GM18907 (cell line): ENCODE data around the gene SCD5.
A peak's percentile ranks its signal among the peaks of the same experiment; 100 is the strongest.

Experiments
- ATAC-seq: cut with Tn5 transposase; IDR thresholded peaks from one replicate; pipeline ENCODE4 v1.9.1; 2021; ENCODE audit warnings: mild to moderate bottlenecking, moderate library complexity; ENCODE audit not compliant: unreplicated experiment

The SCD5 gene

DNA sequence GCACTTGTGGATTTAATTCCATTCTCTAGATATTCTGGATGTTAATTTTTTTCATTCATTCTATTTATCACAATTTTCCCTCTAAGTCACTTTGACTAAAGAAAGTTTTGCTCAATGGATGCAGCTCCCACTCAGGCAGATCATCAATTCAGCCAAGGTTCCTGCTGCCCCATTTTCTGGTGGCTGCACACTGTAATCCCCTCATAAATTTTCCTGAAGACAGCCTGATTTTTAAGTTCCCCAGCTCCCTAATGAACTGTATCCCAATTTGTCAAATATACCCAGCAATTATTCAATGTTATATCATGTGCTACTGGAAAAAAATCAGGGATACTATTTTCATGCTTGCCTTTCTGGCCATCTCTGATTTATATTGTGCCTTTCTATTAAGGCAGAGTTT, 61.2 kb downstream of the SCD5 start:
- no peak for ATAC-seq

DNA sequence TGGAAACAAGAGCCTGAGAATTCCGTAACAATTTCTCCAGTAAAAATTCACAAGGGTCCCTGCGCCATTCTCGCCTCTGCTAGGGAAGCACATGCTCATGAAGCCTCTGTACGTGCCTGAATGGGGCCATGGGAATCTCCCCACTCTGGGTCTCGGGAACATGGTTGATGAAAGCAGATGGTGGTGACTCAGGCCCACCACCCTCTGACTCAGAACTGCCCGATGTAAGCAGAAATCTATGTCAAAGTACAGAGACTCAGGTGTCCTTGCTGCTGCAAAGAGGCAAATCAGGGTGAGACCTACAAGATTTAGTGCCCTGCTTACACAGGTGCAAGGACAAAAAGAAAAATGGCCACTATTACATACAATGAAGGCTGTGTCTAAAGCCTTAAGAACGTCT, 65.0 kb downstream of the SCD5 start:
- ATAC-seq = no peak

DNA sequence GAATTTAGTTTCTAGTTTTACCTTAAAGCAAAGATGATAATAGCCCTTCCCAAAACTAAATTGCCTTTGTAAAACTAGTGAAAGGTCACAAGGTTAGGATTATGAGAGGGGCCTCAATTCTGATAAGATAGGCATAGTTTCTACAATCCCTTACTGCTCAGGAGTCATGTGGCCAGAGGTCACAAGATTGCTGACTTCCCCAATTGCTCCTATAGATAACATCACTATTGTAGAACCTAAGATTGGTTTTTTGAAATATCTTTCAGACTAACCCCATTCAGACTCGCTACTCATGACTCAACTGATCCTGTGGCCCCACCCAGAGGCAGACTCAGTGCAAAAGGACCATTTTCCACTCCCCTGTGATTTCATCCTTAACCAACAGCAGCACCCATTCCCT, 70.3 kb downstream of the SCD5 start:
- no peak for ATAC-seq

DNA sequence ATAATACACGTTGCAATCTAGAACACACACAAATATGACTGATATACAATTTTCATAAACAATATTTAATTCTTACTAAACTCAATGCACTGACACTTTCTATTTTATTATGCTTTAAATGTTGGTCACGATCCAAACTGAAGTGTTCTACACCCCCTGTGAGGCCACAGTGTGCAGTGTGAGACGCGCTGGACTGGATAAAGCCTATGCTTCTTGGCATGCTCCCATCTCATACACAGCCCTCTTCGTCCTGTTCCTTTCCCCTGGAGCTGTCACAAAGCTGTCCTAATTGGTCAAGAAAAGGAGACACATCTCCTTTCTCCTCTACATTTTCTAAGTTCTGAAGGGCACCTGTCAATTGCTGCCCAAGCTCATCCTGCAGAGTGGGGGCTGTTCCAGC, 72.0 kb downstream of the SCD5 start:
- no peak for ATAC-seq

DNA sequence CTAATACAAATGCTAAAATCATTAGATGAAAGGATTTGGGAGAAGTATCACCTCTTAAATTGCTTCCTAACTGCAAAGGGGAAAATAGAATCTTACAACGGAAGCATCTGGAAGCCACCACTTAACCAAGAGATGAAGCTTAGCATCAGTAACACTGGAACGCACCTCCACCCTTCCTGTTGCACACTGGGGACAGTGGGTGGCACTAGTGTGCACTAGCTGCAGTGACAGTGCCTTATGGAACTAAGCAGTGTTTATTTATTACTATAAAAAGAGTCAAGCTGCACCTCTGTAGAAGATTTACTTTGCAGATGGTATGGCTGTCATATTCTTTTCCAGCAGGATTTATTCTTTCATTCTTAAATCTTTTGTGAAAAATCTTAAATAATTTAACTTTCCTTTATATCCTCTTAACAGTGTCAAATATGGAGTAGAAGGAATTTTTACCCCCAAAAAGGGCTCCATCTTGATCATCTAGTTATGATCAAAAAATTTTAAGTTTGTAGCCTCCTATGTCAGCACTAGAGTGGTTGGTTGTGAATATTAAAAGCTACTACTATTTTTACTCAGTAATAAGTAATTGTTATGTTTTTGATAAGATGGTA, 76.7 kb downstream of the SCD5 start:
- ATAC-seq = peak; percentile 75

DNA sequence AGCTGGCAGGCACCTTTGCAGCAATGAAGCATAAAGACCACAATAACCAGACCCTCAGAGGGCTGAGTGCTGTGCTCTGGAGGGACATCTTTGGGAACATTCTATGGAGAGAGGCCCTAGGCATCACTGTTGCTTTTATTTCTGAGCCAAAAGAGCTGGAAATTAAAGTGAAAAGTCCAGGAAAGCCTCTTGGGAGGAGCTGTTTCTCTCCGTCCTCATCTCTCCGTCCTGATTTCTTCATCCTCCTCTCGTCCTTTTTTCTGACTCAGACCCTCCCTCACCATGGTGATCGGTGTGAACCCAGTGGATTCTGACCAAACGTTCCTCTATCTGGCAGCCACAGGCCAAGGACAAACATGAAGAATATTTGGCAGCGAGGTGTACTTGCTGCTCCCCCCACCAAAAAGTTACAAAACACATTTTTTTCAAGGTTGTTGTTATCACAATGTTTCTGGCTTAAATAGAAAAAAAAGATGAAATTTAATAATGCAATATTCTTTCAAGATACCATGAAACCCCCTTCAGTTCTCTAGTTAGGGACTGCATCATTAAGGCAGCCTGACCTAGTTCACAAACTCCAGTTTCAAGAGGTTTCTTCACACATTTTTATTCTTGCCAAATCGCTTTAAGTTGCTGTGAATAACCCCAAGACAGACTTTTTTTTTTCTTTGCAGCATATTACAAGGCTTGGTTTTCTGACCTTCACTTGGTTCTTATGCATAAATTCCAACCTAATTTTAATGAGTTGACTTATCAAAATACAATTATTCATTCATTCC, 80.2 kb downstream of the SCD5 start:
- no peak for ATAC-seq

DNA sequence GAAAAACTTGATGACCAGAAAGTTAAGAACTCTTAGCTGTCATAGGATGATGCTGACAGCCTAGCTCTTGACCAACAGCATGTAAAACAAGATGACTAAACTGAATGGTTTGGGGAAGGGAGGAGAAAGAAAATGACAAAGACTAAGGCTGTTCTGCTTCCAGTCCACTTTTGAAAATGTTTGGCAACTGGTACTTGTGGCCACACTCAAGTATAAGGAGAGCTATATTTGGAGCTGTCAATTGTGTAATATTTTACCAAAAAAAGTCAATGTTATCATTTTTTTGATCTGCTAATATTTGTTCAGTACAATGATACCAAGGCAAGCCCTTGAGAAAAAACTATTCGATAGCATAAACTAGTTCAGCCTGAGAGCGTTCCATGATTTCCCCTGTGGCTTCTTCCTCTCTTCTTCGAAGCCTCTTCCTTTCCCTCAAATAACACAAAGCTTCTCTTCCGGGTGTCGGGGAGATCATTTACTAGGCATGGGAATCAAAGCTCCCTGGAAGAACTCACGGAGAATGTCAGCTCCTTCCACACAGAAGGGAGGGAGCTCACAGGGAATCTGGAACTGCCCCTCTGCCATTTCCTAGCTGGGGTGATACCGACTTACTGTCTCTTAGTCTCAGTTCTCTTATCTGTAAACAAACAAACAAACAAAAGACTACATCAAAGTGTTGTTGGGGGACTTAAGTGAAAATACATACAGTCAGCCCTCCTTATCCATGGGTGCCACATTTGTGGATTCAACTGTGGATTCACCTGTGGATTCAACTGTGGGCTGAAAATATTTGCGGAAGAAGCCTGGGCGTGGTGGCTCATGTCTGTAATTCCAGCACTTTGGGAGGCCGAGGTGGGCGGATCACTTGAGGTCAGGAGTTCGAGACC, 82.6 kb downstream of the SCD5 start:
- ATAC-seq = no peak

DNA sequence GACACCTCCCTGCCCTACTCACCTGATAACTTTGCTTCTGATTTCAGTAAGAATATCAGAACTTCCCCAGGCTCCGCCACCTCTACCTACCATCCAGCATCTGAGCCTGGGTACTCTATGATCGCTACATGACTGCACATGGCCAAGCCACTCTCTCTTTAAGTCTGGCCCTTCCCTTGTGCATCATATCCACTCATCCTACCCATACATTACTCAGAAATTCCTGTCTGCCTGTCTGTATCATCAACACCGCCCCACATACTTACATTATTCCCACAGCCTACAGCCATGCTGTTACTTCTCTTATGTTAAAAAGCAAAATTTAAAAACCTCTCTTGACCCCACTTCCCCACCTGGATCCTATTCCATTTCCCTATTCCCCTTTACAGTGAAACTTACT, 84.7 kb downstream of the SCD5 start:
- no peak for ATAC-seq

DNA sequence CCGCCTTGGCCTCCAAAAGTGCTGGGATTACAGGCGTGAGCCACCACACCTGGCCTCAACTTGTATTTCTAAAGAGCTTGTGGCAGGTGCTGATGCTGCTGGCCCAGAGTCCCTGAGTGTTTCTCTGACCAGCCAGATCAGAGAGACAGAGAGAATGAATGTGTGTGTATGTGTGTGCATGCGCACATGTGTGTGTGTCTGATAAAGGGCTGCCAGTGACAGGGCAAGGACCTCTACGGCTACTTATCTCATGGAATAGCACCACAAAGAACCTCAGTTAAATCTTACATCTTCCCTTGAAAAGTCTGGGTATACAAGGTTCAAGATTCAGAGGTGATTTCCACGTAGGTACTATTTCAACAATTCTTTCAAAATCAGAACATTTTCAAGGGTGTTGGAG, 86.0 kb downstream of the SCD5 start:
- no peak for ATAC-seq

DNA sequence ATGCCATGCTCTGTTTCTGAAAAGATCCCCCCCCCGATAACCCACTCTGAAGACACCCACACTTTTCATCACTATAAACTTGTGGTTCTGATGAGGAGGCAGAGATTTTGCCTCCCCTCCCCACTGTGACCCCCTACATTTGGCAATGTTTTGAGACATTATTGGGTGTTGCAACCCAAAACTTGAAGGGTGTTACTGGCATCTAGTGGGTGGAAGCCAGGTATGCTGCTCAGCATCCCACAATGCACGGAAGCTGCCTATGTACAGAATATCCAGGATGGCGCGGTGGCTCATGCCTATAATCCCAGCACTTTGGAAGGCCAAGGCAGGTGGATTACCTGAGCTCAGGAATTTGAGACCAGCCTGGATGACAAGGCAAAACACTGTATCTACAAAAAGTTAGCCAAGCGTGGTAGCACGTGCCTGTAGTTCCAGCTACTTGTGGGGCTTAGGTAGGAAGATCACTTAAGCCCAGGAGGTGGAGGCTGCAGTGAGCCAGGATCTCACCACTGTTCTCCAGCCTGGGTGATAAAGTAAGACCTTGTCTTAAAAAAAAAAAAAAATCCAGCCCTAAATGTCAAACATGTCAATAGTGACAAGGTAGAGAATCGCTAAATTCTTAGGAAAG, 87.3 kb downstream of the SCD5 start:
- no peak for ATAC-seq

DNA sequence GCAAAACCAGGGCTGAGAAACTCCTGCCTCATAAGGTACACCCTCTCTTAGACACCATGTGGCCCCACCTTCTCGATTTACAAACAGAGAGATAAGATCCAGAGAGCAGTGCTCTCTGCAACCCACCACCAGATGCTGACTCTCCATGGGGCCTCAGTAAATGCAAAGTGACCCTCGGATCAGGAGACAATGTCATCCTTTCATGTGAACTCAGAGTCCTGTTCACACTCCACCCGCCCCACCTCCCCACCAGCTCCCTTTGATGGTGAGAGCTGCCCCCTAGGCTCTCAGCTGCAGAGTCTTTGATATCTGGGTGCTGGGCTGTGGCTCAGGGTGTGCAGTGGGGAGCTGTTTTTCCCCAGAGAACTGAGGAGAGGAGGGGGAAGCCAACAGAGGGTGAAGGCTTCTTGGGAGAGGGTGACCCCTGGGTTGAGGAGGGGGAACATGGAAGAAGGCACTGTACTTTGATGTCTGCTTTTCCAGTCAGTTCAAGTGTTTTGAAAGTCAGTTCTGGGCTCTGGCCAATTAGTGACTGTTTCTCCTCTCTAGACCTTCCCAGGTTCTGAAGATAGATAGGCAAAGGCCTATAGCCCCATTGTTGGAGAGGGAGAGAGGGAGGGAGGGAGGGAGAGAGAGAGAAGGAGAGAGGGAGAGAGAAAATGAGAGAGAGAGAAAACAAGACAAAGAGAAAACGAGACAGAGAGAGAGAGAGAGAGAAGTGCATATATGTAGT, 88.2 kb downstream of the SCD5 start:
- no peak for ATAC-seq

DNA sequence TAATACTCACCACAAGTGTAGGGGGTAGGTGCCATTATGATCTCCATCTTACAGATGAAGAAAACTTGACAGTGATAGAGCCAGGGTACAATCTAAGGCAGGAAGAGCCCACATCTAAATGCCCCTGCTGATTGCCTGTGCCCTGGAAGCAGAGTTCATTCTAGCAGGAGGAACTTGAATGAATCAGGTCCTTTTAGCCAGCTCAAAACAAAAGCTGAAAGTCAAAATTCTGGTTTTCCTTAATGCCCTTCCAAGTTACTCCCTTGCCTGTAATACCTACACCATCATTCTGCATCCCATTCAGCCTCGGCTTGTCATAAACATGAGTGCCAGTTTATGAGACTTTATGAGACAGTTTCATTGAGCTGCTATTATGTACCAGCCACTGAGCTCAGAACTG, 89.6 kb downstream of the SCD5 start:
- ATAC-seq = no peak

DNA sequence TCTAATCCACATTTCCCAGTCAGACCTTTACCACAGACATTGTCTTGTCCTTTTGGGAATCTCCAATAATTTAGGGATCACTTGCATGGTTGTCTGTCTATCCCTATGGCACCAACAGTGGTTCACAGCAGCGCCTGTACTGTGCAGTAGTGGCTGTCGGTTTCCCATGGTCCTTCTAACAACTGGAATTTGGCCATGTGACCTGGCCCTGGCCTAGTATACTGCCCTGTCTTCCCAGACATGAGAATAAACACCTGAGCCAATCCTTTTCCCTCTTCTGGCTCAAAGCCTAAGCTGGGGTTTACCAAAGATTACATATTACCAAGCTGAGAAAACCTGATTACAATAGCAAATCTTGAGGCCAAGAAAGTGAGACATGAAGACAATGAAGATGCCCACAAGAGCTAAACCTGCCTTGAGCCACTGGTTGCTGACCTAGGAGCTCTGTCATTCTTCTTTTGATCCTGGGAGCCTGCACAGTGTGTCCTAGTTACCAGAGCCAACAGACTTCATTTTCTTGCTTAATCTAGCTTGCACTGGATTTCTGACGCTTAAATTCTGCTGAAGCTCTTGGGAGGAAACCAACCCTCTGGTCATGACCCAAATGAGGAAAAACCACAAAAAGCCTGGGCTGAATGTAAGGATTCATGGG, 92.1 kb downstream of the SCD5 start:
- no peak for ATAC-seq

DNA sequence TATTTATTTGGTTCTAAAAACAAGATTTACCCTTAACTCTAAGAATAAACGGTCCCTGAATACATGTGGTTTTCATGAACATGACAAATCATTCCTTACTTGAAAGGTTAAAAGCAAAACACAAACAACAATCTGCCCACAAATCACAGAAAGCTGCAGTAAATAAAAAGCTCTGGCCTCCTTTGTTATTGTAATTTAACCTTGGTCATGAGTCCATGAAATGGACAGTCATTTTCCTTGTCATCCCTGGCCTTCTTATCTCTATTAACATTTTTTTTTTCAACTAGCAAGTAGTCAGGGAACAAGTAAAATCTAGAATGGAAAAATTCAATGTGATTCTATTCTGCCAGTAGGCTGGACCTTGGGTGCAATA, 92.7 kb downstream of the SCD5 start:
- ATAC-seq = no peak

DNA sequence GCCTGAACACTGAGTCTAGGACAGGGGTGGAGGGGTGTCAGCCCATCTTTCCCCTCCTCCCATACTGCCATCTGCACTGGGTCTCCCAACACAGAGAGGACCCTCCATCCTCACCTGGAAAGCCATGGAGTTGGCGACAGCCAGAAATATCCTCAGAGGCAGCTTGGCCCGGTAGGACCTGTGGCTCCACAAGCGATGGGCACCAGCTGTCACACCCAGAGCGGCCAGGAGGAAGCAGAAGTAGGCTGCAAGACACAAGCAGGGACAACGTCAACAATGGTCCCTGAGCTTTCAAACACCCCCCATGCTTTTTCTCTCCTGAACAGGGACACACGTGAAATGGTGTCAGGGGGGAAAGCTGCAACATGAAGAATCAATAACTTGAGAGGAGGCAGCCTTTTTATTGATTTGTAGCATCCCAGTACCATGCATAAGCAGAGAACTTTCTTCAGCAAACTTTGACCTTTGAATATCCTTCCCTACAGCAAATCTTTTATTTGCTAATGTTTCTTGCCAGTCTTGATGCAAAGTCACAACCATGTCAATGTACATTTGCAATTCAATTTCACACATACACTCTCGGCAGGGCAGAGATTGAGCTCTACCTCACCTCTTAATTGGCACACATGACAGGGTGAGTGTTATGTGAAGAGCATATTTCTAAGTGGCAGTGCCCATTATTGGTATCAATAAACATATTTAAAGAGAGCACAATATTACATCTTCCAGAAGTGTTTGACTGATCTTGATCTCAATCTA, 93.2 kb downstream of the SCD5 start:
- no peak for ATAC-seq

DNA sequence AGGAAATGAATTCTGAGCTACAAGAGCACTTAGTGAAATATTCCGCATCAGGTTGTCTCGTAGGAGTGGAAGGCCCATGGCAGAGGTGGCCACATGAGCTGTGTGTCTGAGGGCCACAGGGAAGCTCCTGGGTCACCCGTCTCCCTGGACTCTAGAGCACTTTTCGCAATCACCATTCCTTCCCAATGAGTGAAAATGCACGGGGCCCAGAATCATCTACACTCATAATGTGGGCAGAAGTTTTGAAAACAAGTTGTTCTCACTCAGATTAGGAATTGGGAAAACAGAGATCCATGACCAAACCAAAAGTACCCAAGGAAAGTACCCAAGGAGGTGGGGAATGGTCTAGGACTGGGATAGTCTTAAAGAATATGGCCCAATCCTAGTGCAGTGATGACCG, 94.4 kb downstream of the SCD5 start:
- ATAC-seq = no peak

DNA sequence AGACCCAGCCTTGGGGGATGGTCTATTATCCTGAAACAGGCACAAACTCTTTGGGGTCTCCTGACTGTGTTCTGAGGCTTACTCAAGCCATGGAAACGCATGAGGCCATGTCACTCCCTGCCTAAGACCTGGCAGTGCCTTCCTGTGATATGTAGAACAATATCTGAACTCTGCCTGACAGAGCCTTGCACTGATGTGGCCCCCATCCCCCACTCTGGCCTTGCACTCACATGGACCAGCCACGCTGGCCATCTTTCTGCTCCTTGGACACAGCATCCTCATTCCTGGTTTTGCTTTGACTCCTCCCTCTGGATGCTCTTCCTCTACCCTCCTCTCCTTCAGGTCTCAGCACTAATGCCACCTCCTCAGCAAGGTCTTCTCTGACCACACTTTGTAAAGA, 100.2 kb downstream of the SCD5 start:
- no peak for ATAC-seq

DNA sequence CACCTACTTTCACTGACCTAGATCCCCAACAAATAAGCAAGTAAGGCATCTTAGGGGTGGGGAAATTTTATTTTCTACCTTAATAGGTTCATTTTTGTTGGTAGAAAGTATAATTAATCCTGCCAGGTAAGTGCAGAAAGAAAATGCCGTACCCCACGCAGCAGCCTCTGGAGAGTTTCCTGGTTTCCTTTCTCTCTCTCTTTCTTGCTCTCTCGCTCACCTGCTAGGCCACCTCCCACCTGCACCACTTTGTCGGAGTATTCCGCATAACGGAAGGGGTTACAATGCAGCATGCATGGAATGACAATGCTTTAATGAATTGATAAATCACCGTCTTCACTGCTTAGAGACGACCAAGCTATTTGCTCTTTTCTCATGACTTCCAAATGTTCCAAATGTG, 101.0 kb downstream of the SCD5 start:
- ATAC-seq = no peak

DNA sequence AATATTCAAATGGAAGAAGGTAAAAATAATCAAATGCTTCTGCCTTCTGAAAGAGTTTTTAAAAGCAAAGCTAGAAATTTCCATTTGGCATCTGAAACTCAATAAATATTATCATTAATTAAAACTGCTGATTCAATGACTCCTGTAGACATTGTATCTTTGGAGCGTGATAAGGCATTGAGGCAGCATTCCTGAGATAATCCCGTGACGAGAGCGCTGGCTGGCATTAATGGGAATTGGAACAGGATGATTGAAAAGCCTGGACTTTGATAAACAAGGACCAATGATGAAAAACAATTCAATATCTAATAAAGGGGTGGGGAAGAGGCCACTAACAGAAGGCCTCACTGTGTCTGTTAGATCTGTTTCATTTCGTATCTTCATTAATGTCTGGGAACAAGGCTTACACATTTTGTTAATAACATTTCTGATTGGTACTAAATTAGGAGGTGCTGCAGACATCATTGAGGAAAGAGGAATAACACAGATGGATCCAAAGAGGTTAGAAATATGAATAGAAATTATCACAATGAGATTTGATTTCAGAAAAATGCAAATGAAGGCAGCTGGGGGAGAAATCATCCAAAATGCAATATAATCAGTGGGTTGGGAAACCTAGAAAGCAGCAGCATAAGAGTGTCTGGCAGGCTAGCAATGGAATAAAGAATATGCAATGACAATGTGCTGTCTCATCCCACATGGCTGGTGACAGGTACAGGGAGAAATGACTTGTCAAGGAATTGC, 102.3 kb downstream of the SCD5 start:
- ATAC-seq = no peak
